Measurements from ENCODE around the gene THSD4.
"Not testable (repeated sequence)": the region's sequence is repeated elsewhere in the genome, so short reads cannot be mapped to it uniquely, and the experiment has no call there.

THSD4 gene

GRCh38 chr15:71197620-71198019 is 82.3 kb downstream of the THSD4 start:
- Histone ChIP-seq H3K4me3 (no peak overlapping the region), H3K4me1 (peaks cover 74% of the 10 kb centered on the region), H3K27ac (peak overlapping the region; percentile 63), H3K9me3 (peaks cover 27% of the 10 kb centered on the region), H4K20me1 (no peaks in the 10 kb centered on the region), H3K4me2 (peak overlapping the region; percentile 63), H3K27me3 (no peaks in the 10 kb centered on the region), H3K36me3 (no peaks in the 10 kb centered on the region), H3K9ac (no peak overlapping the region; the same call in 1 of the 2 replicates)
- TF ChIP-seq Cebpa-rat (IDR thresholded peaks at IDR 0.05), result no peak

DNA sequence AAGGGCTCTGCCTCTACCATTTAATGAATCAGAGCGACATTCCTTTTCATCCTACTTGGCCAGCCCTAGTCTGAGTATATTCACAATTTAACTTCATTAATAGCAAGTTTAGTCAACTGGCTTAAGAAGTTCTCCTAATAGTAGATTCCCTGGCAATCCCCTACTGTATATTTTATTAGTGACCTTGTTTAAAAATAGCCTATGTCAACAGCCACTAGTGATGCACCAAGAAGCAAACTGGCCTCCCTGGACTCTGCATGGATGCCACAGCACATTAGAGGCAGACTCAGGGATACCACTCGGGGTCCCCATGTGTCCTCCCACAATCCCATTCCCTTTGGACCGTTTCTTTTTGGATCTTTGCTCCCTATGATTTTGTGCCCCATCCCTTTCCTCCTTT is 83.6 kb downstream of the THSD4 start:
- no peak for TF ChIP-seq Cebpa-rat (IDR thresholded peaks at IDR 0.05)
- no peak overlapping the region for H3K9ac ChIP-seq
- H4K20me1 ChIP-seq, result no peaks in the 10 kb centered on the region
- peaks cover 79% of the 10 kb centered on the region for H3K4me1 ChIP-seq
- H3K4me2 ChIP-seq, result peak overlapping the region; percentile 79
- H3K4me3 ChIP-seq, result no peak overlapping the region
- H3K9me3 ChIP-seq, result peaks cover 15% of the 10 kb centered on the region
- H3K36me3 ChIP-seq, result no peaks in the 10 kb centered on the region
- no peaks in the 10 kb centered on the region for H3K27me3 ChIP-seq
- H3K27ac ChIP-seq, result no peak overlapping the region

DNA sequence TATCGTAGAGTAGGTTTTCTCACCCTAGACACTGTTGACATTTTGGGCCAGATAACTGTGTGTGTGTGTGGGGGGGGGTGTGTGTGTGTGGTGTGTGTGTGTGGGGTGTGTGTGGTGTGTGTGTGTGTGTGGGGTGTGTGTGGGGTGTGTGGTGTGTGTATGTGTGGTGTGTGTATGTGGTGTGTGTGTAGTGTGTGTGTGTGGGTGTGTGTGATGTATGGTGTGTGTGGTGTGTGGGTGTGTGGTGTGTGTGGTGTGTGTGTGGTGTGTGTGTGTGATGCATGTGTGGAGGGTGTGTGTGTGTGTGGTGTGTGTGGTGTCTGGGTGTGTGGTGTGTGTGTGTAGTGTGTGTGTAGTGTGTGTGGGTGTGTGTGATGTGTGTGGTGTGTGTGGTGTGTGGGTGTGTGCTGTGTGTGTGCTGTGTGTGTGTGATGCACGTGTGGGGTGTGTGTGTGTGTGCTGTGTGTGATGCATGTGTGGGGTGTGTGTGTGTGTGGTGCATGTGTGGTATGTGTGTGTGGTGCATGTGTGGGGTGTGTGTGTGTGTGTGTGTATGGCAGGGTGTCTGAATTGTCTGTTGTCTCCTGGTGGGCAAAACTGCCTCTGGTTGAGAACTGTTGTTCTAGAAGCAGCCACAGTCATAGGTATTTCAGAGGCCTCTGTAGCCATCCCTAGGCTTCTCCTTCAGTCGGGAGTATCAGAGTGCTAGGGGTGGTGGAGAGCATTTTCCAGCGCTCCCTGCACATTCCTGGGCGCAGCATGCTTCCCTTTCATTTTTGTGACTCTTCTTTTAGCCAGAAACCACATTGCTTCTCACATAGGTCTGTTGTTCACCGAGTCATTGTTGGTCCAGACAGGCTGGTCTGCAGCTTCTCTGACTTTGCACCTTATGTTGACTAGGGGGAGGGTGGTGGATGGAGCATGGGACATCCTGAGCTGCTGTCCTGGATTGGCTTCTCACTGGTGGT is 84.4 kb downstream of the THSD4 start:
- H3K9ac ChIP-seq, result no peak overlapping the region
- no peak overlapping the region; the same call in 1 of the 2 replicates for H3K27ac ChIP-seq
- no peak overlapping the region for H3K4me3 ChIP-seq
- no peaks in the 10 kb centered on the region for H3K36me3 ChIP-seq
- H3K4me2 ChIP-seq, result peak overlapping the region; percentile 79
- H3K4me1 ChIP-seq, result peaks cover 83% of the 10 kb centered on the region
- no peaks in the 10 kb centered on the region for H3K27me3 ChIP-seq
- peaks cover 7% of the 10 kb centered on the region for H3K9me3 ChIP-seq
- no peaks in the 10 kb centered on the region for H4K20me1 ChIP-seq
- no peak for TF ChIP-seq Cebpa-rat (IDR thresholded peaks at IDR 0.05)

- Histone ChIP-seq H3K4me2 (peak overlapping the region; percentile 79), H3K27me3 (no peaks in the 10 kb centered on the region), H3K9me3 (no peaks in the 10 kb centered on the region), H3K36me3 (no peaks in the 10 kb centered on the region), H3K27ac (peak overlapping the region; percentile 77), H4K20me1 (no peaks in the 10 kb centered on the region), H3K4me3 (no peak overlapping the region; the same call in 1 of the 2 replicates), H3K9ac (peak overlapping the region; percentile 39; the same call in 1 of the 2 replicates), H3K4me1 (peaks cover 85% of the 10 kb centered on the region)
- no peak for TF ChIP-seq Cebpa-rat (IDR thresholded peaks at IDR 0.05)
Measured at GRCh38 chr15:71201477-71201876, 86.2 kb downstream of the THSD4 start.

GRCh38 chr15:71202712-71203111 is 87.4 kb downstream of the THSD4 start:
- H3K4me2 ChIP-seq, result peak overlapping the region; percentile 79
- no peaks in the 10 kb centered on the region for H4K20me1 ChIP-seq
- peaks cover 73% of the 10 kb centered on the region for H3K4me1 ChIP-seq
- H3K4me3 ChIP-seq, result no peak overlapping the region
- H3K27ac ChIP-seq, result peak overlapping the region; percentile 77; the same call in 1 of the 2 replicates
- H3K27me3 ChIP-seq, result no peaks in the 10 kb centered on the region
- no peak overlapping the region for H3K9ac ChIP-seq
- no peaks in the 10 kb centered on the region for H3K36me3 ChIP-seq
- no peak for TF ChIP-seq Cebpa-rat (IDR thresholded peaks at IDR 0.05)
- no peaks in the 10 kb centered on the region for H3K9me3 ChIP-seq

GRCh38 chr15:71203586-71204474 is 88.6 kb downstream of the THSD4 start:
- H3K27ac ChIP-seq, result no peak overlapping the region
- no peak for TF ChIP-seq Cebpa-rat (IDR thresholded peaks at IDR 0.05)
- H3K9me3 ChIP-seq, result no peaks in the 10 kb centered on the region
- peak overlapping the region; percentile 79 for H3K4me2 ChIP-seq
- H4K20me1 ChIP-seq, result no peaks in the 10 kb centered on the region
- H3K9ac ChIP-seq, result no peak overlapping the region
- peaks cover 62% of the 10 kb centered on the region for H3K4me1 ChIP-seq
- H3K36me3 ChIP-seq, result no peaks in the 10 kb centered on the region
- H3K4me3 ChIP-seq, result no peak overlapping the region
- H3K27me3 ChIP-seq, result no peaks in the 10 kb centered on the region

DNA sequence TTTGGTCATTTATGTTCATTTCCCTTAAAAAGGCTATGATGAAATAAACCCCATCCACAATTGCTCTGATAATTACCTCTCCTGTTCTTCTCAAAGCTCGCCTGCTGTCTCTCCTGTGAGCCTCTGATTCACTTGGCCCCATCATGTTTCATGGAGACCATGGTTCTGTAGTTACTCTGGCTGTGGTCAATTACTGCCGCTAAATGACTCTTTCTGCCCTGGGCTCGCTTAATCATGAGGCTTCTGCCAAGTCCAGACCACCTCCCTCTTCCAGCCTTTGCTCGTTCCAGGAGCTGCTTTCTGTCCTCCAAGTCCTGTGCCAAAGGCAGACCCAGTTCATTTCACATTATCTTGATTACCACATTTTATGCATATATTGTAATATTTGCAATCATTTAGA is 91.9 kb downstream of the THSD4 start:
- Histone ChIP-seq H3K36me3 (no peaks in the 10 kb centered on the region), H3K4me1 (peaks cover 35% of the 10 kb centered on the region), H3K27ac (no peak overlapping the region), H3K4me2 (no peak overlapping the region), H3K9ac (no peak overlapping the region), H4K20me1 (no peaks in the 10 kb centered on the region), H3K27me3 (no peaks in the 10 kb centered on the region), H3K9me3 (no peaks in the 10 kb centered on the region; the same call in 1 of the 2 replicates), H3K4me3 (no peak overlapping the region)
- TF ChIP-seq Cebpa-rat (IDR thresholded peaks at IDR 0.05), result no peak

GRCh38 chr15:71212146-71212545 is 96.9 kb downstream of the THSD4 start:
- Histone ChIP-seq H3K27ac (no peak overlapping the region), H3K4me3 (no peak overlapping the region), H3K9ac (no peak overlapping the region; the same call in 1 of the 2 replicates), H3K9me3 (peaks cover 17% of the 10 kb centered on the region), H3K27me3 (no peaks in the 10 kb centered on the region), H4K20me1 (no peaks in the 10 kb centered on the region), H3K4me2 (peak overlapping the region; percentile 46), H3K36me3 (no peaks in the 10 kb centered on the region), H3K4me1 (peaks cover 15% of the 10 kb centered on the region)
- no peak for TF ChIP-seq Cebpa-rat (IDR thresholded peaks at IDR 0.05)

GRCh38 chr15:71213943-71214342 is 98.7 kb downstream of the THSD4 start:
- H3K27ac ChIP-seq, H3K4me3 ChIP-seq, H4K20me1 ChIP-seq, H3K4me2 ChIP-seq, H3K36me3 ChIP-seq, H3K9ac ChIP-seq, H3K27me3 ChIP-seq: not testable (repeated sequence)
- Histone ChIP-seq H3K4me1 (peaks cover 15% of the 10 kb centered on the region), H3K9me3 (peaks cover 17% of the 10 kb centered on the region)

Data from BLaER1 (cell line).